GM19372 (cell line): ENCODE results near the gene GLT8D2.
"Not testable (repeated sequence)": the region's sequence is repeated elsewhere in the genome, so short reads cannot be mapped to it uniquely, and the experiment has no call there.

Experiments
- ATAC-seq: cut with Tn5 transposase; IDR thresholded peaks from one replicate; pipeline ENCODE4 v1.9.1; 2021; ENCODE audit warnings: mild to moderate bottlenecking, low read depth, moderate library complexity; ENCODE audit not compliant: unreplicated experiment

GLT8D2 gene

GRCh38 chr12:104054681-104055346, 4.8 kb upstream of the GLT8D2 start:
- ATAC-seq, result no peak

GRCh38 chr12:104050436-104050835, 449 bp upstream of the GLT8D2 start:
- no peak for ATAC-seq

DNA sequence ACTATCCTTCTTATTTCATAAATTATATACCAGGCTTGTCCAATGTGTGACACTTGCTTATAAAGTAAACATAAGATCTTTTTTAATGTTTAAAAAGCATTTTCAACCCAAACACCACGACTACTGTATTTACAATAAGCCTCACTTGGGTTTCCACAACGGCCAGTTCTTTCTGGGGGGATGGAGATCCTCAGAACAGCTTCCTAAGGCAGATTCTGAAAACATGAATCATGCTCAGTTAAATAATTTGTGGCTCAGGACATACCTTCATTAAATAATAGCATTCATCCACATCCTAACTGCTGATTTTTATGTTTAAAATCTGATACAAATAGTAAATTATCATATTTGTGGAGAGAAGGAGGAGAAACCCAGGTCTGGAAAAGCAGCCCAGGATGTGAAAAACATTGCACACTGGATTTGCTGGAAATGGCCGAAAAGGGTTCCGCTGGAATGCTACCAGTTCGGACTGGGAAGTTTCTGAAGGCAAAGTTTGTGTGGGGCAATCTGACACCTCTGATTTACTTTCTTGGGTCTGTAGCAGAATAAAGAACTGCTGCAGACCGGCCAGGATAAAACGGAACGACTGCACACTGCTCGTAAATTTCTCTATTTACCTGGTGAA, 597 bp downstream of the GLT8D2 start:
- no peak for ATAC-seq

DNA sequence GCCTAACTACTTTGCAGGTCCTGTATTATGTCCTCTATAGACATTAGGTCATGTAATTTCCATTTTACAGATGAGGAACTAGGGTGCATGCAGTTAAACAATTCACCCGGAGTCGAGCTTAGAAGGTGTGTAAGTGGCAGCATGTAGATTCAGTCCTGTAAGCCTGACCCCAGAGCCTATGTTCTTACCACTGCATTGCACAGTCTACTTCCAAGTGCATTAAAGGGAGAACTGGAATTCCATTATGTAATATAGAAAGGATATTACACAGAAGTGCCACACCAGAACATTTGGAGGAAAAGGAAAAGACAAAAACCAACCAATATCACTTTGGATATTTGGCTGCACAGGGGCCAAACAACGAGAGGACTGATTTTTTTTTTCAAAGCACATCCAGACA, 1.2 kb downstream of the GLT8D2 start:
- ATAC-seq, result no peak

- no peak for ATAC-seq
Observed at GRCh38 chr12:104048162-104048561, 1.8 kb downstream of the GLT8D2 start.

DNA sequence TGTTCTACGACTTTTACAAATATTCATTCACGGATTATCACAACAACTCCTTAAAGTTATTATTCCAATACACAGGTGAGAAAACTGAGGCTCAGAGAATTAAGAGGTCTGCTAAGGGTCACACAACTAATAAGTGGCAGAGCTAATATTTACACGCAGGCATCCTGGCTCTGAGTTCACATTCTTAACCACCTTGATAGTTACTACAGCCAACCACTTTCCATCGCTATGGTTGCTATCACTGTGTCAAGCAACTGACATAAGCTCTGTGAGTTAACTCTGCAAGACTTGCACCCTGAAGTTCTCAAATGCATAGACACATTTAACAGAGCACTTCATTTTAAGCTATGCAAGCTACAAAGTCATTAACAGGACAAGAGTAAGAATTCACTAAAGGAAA, 3.7 kb downstream of the GLT8D2 start:
- no peak for ATAC-seq

- ATAC-seq, result no peak
Observed at GRCh38 chr12:104044158-104044557, 5.8 kb downstream of the GLT8D2 start.

GRCh38 chr12:104042580-104042979, 7.4 kb downstream of the GLT8D2 start:
- no peak for ATAC-seq

GRCh38 chr12:104039769-104040168, 10.2 kb downstream of the GLT8D2 start:
- not testable (repeated sequence) for ATAC-seq

DNA sequence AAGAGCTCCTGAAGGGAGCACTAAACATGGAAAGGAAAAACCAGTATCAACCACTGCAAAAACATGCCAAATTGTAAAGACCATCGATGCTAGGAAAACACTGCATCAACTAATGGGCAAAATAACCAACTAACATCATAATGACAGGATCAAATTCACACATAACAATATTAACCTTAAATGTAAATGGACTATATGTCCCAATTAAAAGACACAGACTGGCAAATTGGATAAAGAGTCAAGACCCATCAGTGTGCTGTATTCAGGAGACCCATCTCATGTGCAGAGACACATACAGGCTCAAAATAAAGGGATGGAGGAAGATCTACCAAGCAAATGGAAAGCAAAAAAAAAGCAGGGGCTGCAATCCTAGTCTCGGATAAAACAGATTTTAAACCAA, 13.8 kb downstream of the GLT8D2 start:
- not testable (repeated sequence) for ATAC-seq

GRCh38 chr12:104030596-104030995, 19.4 kb downstream of the GLT8D2 start:
- ATAC-seq, result not testable (repeated sequence)

DNA sequence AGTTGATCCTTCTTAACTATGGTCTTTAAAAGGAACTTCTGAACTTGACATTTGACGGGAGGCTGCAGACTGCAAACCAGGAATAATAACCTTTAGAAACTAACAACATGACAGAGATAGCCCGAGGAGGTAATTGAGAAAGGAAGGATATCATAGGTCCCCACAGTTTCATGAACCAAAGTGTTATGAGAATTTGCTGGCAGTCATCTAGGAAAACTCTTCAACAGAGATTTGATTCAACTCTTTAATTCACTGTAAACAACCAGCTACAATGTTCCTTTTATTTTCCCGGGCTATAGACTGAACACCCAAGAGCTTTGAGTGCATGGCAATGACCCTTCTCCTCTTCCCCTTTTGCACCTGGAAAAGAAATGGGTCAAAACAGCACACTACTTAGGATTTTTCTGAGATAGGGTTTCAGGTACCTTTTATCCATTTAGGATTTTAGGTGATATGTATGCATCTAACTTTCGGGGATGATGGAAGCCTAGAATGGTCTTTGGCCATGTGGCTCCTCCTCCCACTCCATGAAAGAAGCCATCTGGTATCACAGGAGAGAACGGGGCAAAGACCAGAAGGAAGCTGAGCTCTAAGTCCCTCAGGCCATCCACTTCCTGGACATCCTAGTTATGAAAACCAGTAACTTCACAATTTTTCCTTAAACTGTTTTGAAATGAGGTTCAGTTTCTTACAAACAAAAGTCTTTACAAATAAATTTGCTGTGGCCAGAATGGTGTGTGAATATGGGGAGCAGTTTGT, 23.0 kb downstream of the GLT8D2 start:
- ATAC-seq, result no peak

DNA sequence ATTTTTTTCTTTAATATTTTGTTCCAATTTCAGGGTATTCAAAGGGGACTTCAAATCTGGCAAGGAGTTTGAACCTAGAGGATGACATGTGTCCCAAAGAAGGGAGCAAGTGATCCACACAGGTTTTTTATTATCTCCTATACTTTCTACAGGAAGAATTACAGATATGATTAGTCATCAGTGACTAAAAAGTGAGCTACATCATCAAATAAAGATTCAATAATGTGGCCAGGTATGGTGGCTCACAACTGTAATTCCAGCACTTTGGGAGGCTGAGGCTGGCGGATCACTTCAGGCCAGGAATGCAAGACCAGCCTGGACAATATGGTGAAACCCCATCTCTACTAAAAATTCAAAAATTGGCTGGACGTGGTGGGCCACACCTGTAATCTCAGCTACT, 24.2 kb downstream of the GLT8D2 start:
- ATAC-seq, result no peak

DNA sequence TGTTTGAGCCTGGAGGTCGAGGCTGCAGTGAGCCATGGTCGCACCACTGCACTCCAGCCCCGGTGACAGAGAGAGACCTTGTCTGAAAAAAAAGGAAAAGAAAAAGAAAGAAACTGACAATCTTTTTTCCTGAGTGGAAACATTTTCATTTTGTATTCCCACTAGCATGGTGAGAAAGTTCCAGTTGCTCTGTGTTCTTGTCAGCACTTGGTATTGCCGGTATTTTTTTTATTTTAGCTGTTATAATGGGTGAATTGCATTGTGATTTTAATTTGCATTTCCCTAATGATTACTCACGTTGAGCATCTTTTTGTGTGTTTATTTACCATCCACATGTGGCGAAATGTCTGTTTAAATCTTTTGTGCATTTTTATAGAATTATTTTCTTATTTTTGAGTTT, 25.6 kb downstream of the GLT8D2 start:
- no peak for ATAC-seq

- ATAC-seq, result no peak
Observed at GRCh38 chr12:104023710-104024109, 26.3 kb downstream of the GLT8D2 start.

- no peak for ATAC-seq
Observed at GRCh38 chr12:104022786-104023185, 27.2 kb downstream of the GLT8D2 start.

GRCh38 chr12:104021862-104022261, 28.1 kb downstream of the GLT8D2 start:
- not testable (repeated sequence) for ATAC-seq

GRCh38 chr12:104012331-104012730, 37.7 kb downstream of the GLT8D2 start:
- ATAC-seq, result no peak

- ATAC-seq, result no peak
Observed at GRCh38 chr12:104011253-104011652, 38.7 kb downstream of the GLT8D2 start.

DNA sequence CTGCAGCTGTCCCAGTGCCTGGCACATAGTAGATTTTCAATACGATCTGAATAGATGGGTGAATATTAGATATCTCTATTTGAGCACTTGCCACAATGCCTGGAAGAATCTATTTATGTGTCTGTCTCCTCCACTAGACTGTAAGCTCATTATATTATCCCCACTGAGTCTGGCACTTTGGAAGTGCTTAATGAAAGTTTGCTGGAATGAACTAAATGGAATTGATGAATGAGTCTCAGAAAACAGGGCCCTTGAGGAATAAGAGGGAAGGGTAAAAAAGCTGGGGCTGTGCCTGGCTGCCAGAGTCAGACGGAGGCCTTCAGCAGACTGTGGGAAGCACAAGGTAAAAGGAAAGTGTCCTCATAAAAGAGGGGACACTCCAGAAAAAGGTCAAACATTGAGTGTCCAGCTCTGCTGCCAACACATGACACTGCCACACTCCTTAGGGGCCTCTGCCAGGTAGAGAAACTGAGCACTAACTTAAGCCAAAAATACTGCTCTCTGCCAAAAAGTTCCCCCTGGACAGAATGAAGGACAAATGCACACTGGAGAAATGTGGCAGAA, 39.3 kb downstream of the GLT8D2 start:
- no peak for ATAC-seq

DNA sequence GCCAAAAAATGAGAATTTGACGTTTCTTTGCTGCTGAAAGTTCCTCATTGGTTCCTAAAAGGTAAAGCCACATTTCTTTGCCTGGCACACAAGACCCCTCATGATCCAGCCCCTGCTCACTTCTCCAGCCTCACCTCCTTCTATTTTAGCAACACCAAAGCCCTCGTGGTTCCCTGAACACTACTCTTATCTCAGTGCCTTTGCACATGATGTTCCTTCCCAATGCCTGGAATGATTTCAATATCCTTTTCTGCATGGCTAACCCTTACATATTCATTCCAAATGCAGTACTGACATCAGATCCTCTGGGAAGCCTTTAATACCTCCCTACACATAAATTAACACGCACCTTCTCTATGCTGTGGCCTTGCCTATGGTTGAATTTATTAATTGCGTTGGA, 39.9 kb downstream of the GLT8D2 start:
- ATAC-seq, result no peak
